ENCODE measurements around the gene SLC9A9. TPM values are rescaled to one million over a fixed set of nuclear protein-coding genes. Genes with fewer than 3 reads are reported as not detected.

SLC9A9 gene
- polyA plus RNA-seq, 1 donor from 2014 or later: 0.54 TPM

- H3K36me3 ChIP-seq (ENCODE audit: insufficient read depth, low read length): no peaks in the 10 kb centered on the region
- no peaks in the 10 kb centered on the region for H3K27me3 ChIP-seq (ENCODE audit: insufficient read depth, low read depth, low read length)
- no peaks in the 10 kb centered on the region for H4K20me1 ChIP-seq (ENCODE audit: insufficient read depth)
- no peaks in the 10 kb centered on the region for H3K79me2 ChIP-seq (replicated peaks; ENCODE audit: insufficient read depth, low read length)
- H3K9me2 ChIP-seq (ENCODE audit: insufficient read depth, low read length): no peaks in the 10 kb centered on the region
- no peaks in the 10 kb centered on the region for H3K9me3 ChIP-seq (ENCODE audit: low read length)
- no peak overlapping the region for H3K27ac ChIP-seq (ENCODE audit: low read length)
- H3K4me3 ChIP-seq (ENCODE audit: low read length): no peak overlapping the region
- no peak overlapping the region for H3K4me2 ChIP-seq (ENCODE audit: low read length)
- no peak overlapping the region for H3K9ac ChIP-seq (ENCODE audit: low read length)
- H2AFZ ChIP-seq (ENCODE audit: low read depth, low read length): no peak overlapping the region
- TF ChIP-seq POLR2AphosphoS5 (IDR thresholded peaks at IDR 0.05) (no peak), MXI1 (conservative IDR thresholded peaks at IDR 0.05; ENCODE audit: poor library complexity, severe bottlenecking) (no peak), TAF1 (IDR thresholded peaks at IDR 0.05; ENCODE audit: low read depth) (no peak), SMC3 (conservative IDR thresholded peaks at IDR 0.05; ENCODE audit: poor library complexity) (no peak), CTCF (IDR thresholded peaks at IDR 0.05; ENCODE audit: poor library complexity, severe bottlenecking) (no peak)
- no peaks in the 10 kb centered on the region for H3F3A ChIP-seq (ENCODE audit: insufficient read depth, low read length, poor library complexity, severe bottlenecking)
Observed at GRCh38 chr3:143851331-143852017, 3.2 kb upstream of the SLC9A9 start.

GRCh38 chr3:143850877-143851276 lies 2.6 kb upstream of the SLC9A9 start:
- no peaks in the 10 kb centered on the region for H3K27me3 ChIP-seq (ENCODE audit: insufficient read depth, low read depth, low read length)
- H3K4me3 ChIP-seq (ENCODE audit: low read length): no peak overlapping the region
- no peaks in the 10 kb centered on the region for H4K20me1 ChIP-seq (ENCODE audit: insufficient read depth)
- no peaks in the 10 kb centered on the region for H3K79me2 ChIP-seq (replicated peaks; ENCODE audit: insufficient read depth, low read length)
- H2AFZ ChIP-seq (ENCODE audit: low read depth, low read length): no peak overlapping the region
- no peaks in the 10 kb centered on the region for H3F3A ChIP-seq (ENCODE audit: insufficient read depth, low read length, poor library complexity, severe bottlenecking)
- H3K36me3 ChIP-seq (ENCODE audit: insufficient read depth, low read length): no peaks in the 10 kb centered on the region
- H3K9me2 ChIP-seq (ENCODE audit: insufficient read depth, low read length): no peaks in the 10 kb centered on the region
- H3K9me3 ChIP-seq (ENCODE audit: low read length): no peaks in the 10 kb centered on the region
- no peak overlapping the region for H3K9ac ChIP-seq (ENCODE audit: low read length)
- no peak overlapping the region for H3K27ac ChIP-seq (ENCODE audit: low read length)
- no peak overlapping the region for H3K4me2 ChIP-seq (ENCODE audit: low read length)
- TF ChIP-seq RAD21 (conservative IDR thresholded peaks at IDR 0.05): no peak
- no peak for TF ChIP-seq EZH2 (IDR thresholded peaks at IDR 0.05; ENCODE audit: borderline replicate concordance, insufficient read depth, low read length, poor library complexity, severe bottlenecking)
- TF ChIP-seq EP300 (conservative IDR thresholded peaks at IDR 0.05; ENCODE audit: poor library complexity, severe bottlenecking): no peak
- TF ChIP-seq MXI1 (conservative IDR thresholded peaks at IDR 0.05; ENCODE audit: poor library complexity, severe bottlenecking): no peak
- TF ChIP-seq POLR2AphosphoS5 (IDR thresholded peaks at IDR 0.05): no peak
- no peak for TF ChIP-seq SMC3 (conservative IDR thresholded peaks at IDR 0.05; ENCODE audit: poor library complexity)
- no peak for TF ChIP-seq TAF1 (IDR thresholded peaks at IDR 0.05; ENCODE audit: low read depth)
- no peak for TF ChIP-seq REST (IDR thresholded peaks at IDR 0.05; ENCODE audit: borderline replicate concordance)
- no peak for TF ChIP-seq CTCF (IDR thresholded peaks at IDR 0.05; ENCODE audit: poor library complexity, severe bottlenecking)
